A549 (cell line): ENCODE measurements around the gene CCDC27.

Experiments used
- CHD2 ChIP-seq: fragments of 150-350 bp; IDR thresholded peaks from 2 replicates; pipeline ENCODE4 v1.6.1; 2014; ENCODE audit warnings: low read length; ENCODE audit not compliant: partially characterized antibody
- HMGXB4 ChIP-seq: fragments of 250-450 bp; sonication (Bioruptor Pico); IDR thresholded peaks from 2 replicates; pipeline ENCODE4 v1.5.0; 2021; ENCODE audit warnings: mild to moderate bottlenecking, moderate library complexity, borderline replicate concordance
- HOXA7 ChIP-seq: fragments of 250-450 bp; sonication (Bioruptor Pico); IDR thresholded peaks from 2 replicates; pipeline ENCODE4 v1.5.0; 2020; ENCODE audit warnings: mild to moderate bottlenecking, moderate library complexity
- JUN ChIP-seq, 2 experiments: fragments of >200 bp; sonication (Bioruptor Twin); formaldehyde crosslinking; IDR thresholded peaks; 2 replicates in 1 of 2; 3 replicates in 1 of 2; pipeline ENCODE4 v1.6.1; 2016 to 2017
- MAFK ChIP-seq: fragments of 450-650 bp; IDR thresholded peaks from 2 replicates; pipeline ENCODE4 v1.6.1; 2014; ENCODE audit not compliant: partially characterized antibody
- NR3C1 ChIP-seq: fragments of >200 bp; sonication (Bioruptor Twin); formaldehyde crosslinking; IDR thresholded peaks from 3 replicates; pipeline ENCODE4 v1.6.1; 2017
- PHF8 ChIP-seq: fragments of 200-600 bp; sonication (generic); IDR thresholded peaks from 2 replicates; pipeline ENCODE4 v1.6.1; 2016; ENCODE audit warnings: low read depth, mild to moderate bottlenecking, antibody characterized with exemption, moderate library complexity, borderline replicate concordance
- POLR2A ChIP-seq: IDR thresholded peaks from 2 replicates; pipeline ENCODE4 v1.6.1; 2012; ENCODE audit warnings: mild to moderate bottlenecking, low read length
- RAD21 ChIP-seq, 2 experiments: fragments of >200 bp in 1 of 2; sonication (Bioruptor Twin) in 1 of 2; formaldehyde crosslinking in 1 of 2; IDR thresholded peaks in 1 of 2; conservative IDR thresholded peaks in 1 of 2; 2 replicates in 1 of 2; 3 replicates in 1 of 2; pipeline ENCODE4 v1.6.1; 2012 to 2018; ENCODE audit warnings: inconsistent platforms in 1 of 2
- SMC3 ChIP-seq: fragments of >200 bp; sonication (Bioruptor Twin); formaldehyde crosslinking; IDR thresholded peaks from 3 replicates; pipeline ENCODE4 v1.6.1; 2018; ENCODE audit warnings: inconsistent platforms
- ZSCAN20 ChIP-seq: fragments of 250-450 bp; sonication (Bioruptor Pico); IDR thresholded peaks from 2 replicates; pipeline ENCODE4 v1.8.0; 2022; ENCODE audit warnings: mild to moderate bottlenecking, moderate library complexity
- TF ChIP-seq, protein P1 (sequence below): fragments of >200 bp; sonication (Bioruptor Twin); formaldehyde crosslinking; IDR thresholded peaks from 3 replicates; pipeline ENCODE4 v1.5.1; 2016
- TF ChIP-seq, protein P2 (sequence below): IDR thresholded peaks from 2 replicates; pipeline ENCODE4 v1.6.1; 2012

- TF ChIP-seq ZSCAN20 (CRISPR knock-in tag) (no peak), HMGXB4 (CRISPR knock-in tag) (no peak), POLR2A (no peak), MAFK (no peak), HOXA7 (CRISPR knock-in tag) (no peak), SMC3 (no peak), RAD21 (conservative IDR thresholded peaks at IDR 0.05 in 1 of 2, IDR thresholded peaks at IDR 0.05 in 1 of 2) (no peak), PHF8 (no peak), JUN (IDR thresholded peaks at IDR 0.05) (no peak), CHD2 (no peak), NR3C1 (no peak)
- TF ChIP-seq, protein P1, sequence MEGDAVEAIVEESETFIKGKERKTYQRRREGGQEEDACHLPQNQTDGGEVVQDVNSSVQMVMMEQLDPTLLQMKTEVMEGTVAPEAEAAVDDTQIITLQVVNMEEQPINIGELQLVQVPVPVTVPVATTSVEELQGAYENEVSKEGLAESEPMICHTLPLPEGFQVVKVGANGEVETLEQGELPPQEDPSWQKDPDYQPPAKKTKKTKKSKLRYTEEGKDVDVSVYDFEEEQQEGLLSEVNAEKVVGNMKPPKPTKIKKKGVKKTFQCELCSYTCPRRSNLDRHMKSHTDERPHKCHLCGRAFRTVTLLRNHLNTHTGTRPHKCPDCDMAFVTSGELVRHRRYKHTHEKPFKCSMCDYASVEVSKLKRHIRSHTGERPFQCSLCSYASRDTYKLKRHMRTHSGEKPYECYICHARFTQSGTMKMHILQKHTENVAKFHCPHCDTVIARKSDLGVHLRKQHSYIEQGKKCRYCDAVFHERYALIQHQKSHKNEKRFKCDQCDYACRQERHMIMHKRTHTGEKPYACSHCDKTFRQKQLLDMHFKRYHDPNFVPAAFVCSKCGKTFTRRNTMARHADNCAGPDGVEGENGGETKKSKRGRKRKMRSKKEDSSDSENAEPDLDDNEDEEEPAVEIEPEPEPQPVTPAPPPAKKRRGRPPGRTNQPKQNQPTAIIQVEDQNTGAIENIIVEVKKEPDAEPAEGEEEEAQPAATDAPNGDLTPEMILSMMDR, result no peak
- TF ChIP-seq, protein P2, sequence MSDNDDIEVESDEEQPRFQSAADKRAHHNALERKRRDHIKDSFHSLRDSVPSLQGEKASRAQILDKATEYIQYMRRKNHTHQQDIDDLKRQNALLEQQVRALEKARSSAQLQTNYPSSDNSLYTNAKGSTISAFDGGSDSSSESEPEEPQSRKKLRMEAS, result no peak
Observed at GRCh38 chr1:3735027-3735681, 17.1 kb upstream of the CCDC27 start.
